Activated CD8-positive, alpha-beta T cell treated with anti-CD3 and anti-CD28 coated beads for 36 hours (primary cell): ENCODE results near the gene HIKESHI. TPM values are rescaled to one million over a fixed set of nuclear protein-coding genes. Genes with fewer than 3 reads are reported as not detected.
A peak's percentile ranks its signal among the peaks of the same experiment; 100 is the strongest.

Source experiments
- ATAC-seq: fragments of 200-7000 bp; cut with Tn5 transposase; one replicate; pipeline ENCODE4 v1.10.0; 2021; ENCODE audit warnings: mild to moderate bottlenecking, moderate library complexity
- CTCF ChIA-PET: fragments of 350-600 bp; sonication (Branson Sonifier 250); formaldehyde crosslinking; loops from one replicate; lab custom pipeline; 2021; ENCODE audit warnings: antibody characterized with exemption; lab: Charles Lee
- POLR2A ChIA-PET: fragments of 350-600 bp; sonication (Branson Sonifier 250); formaldehyde crosslinking; loops from one replicate; lab custom pipeline; 2021; ENCODE audit warnings: antibody characterized with exemption; lab: Charles Lee
- DNase-seq: peaks from one replicate; pipeline ENCODE4 v3.0.0-alpha.2; 2020
- H3K27ac Mint-ChIP-seq: one replicate; pipeline ENCODE4 v1.8.0; 2021; ENCODE audit warnings: mild to moderate bottlenecking, mixed read lengths
- H3K27me3 Mint-ChIP-seq: one replicate; pipeline ENCODE4 v1.8.0; 2021; ENCODE audit warnings: mixed read lengths
- H3K36me3 Mint-ChIP-seq: one replicate; pipeline ENCODE4 v1.8.0; 2021; ENCODE audit warnings: low read depth, mixed read lengths
- H3K4me1 Mint-ChIP-seq: one replicate; pipeline ENCODE4 v1.8.0; 2021; ENCODE audit warnings: low read depth, mixed read lengths
- H3K4me3 Mint-ChIP-seq: one replicate; pipeline ENCODE4 v1.8.0; 2021; ENCODE audit warnings: mild to moderate bottlenecking, moderate library complexity, mixed read lengths
- H3K9me3 Mint-ChIP-seq: one replicate; pipeline ENCODE4 v1.8.0; 2021; ENCODE audit warnings: mixed read lengths
- intact Hi-C: fragments of 100-400 bp; cut with micrococcal nuclease; formaldehyde crosslinking; loops from one replicate; pipeline ENCODE4 v1.10.0; 2022
- total RNA-seq, 2 experiments: library from RNA; stranded (reverse); gene quantifications; one replicate each; pipeline ENCODE4 v1.2.3, GENCODE V29; 2021
- TF ChIP-seq, protein P1 (sequence below): fragments of 200-600 bp; IDR thresholded peaks from one replicate; pipeline ENCODE4 v1.8.0; 2022; ENCODE audit warnings: antibody characterized with exemption, mild to moderate bottlenecking

The HIKESHI gene, protein sequence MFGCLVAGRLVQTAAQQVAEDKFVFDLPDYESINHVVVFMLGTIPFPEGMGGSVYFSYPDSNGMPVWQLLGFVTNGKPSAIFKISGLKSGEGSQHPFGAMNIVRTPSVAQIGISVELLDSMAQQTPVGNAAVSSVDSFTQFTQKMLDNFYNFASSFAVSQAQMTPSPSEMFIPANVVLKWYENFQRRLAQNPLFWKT
- 10 to 100 TPM; 59.6 to 60.5 TPM for total RNA-seq

DNA sequence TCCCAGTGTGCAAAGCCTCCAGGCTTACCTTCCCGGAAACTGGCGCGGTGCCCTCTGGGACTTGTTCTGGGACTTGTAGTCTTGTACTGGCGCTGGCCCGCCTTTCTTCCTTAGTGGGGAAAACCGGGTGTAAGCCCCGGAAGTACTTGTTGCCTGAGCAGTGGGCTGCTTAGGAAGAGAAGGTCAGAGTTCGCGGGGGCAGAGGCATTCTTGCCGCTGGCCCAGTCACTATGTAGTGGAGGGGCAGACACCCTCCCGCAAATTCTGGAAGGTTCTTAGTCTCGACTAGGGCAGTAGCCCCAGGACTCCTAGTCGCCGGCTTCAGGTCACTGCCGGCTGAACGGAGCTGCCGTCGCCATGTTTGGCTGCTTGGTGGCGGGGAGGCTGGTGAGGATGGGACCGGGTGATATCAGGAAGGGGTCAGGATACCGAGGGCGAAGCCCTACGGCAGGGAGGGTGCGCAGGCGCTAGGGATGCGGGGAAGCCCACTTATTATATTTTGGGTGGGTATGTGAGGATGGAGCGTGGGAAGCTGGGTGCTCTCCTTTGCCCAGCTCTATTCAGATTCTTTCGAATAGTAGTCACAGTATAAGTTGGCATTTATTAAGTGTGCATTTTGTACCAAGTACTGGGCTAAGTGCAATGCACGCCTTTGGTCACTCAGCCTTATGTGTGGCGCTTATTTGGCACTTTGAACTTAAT lies at the start of gene HIKESHI:
TSS of gene HIKESHI (plus strand) at position 149 of the 702 bp plus-strand sequence. CDS start at position 358, 209 bp downstream.
- Mint-ChIP-seq H3K9me3 (no peaks in the 10 kb centered on the region), H3K27me3 (no peaks in the 10 kb centered on the region)
- CTCF ChIA-PET, result interaction anchor here (0.9 to 2.9 kb wide), 4 partner anchors 8 to 448 kb away, joined by 4 to 13 read pairs (median 5); partner anchors contain the start of gene CCDC83

DNA sequence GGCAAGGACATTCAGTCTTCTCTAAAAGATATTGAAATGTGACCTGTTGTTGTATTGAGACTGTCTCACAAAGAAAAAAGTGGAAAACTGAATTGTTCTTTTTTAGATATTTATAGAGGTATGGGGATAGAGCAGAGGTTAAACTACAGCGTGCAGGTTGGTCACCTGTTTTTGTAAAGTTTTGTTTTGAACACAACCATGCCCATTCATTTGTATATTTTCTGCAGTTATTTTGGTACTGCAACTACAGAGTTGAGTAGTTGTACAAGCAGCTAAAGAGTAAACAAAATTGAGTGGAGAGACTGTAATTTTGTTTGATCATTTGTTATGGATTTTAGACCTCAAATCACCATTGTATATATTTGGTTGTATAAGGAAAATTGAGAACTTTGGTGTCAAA lies 46.1 kb upstream of the HIKESHI start:
- Mint-ChIP-seq H3K4me1 (peaks cover 32% of the 10 kb centered on the region), H3K9me3 (no peaks in the 10 kb centered on the region), H3K27ac (peak overlapping the region; percentile 63), H3K27me3 (no peaks in the 10 kb centered on the region), H3K36me3 (peaks cover 59% of the 10 kb centered on the region), H3K4me3 (no peak overlapping the region)
- ChIA-PET CTCF (no interaction called here), POLR2A (interaction anchor here (1.2 to 1.3 kb wide), 2 partner anchors 9 to 13 kb away, joined by 3 to 4 read pairs; no protein-coding TSS in a partner anchor)
- ATAC-seq (no peak), DNase-seq (no peak)
- TF ChIP-seq, protein P1, sequence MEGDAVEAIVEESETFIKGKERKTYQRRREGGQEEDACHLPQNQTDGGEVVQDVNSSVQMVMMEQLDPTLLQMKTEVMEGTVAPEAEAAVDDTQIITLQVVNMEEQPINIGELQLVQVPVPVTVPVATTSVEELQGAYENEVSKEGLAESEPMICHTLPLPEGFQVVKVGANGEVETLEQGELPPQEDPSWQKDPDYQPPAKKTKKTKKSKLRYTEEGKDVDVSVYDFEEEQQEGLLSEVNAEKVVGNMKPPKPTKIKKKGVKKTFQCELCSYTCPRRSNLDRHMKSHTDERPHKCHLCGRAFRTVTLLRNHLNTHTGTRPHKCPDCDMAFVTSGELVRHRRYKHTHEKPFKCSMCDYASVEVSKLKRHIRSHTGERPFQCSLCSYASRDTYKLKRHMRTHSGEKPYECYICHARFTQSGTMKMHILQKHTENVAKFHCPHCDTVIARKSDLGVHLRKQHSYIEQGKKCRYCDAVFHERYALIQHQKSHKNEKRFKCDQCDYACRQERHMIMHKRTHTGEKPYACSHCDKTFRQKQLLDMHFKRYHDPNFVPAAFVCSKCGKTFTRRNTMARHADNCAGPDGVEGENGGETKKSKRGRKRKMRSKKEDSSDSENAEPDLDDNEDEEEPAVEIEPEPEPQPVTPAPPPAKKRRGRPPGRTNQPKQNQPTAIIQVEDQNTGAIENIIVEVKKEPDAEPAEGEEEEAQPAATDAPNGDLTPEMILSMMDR, result no peak
- intact Hi-C loops, result no loop called here

More for the DNA sequence above, at the start of gene HIKESHI:
- POLR2A ChIA-PET, result interaction anchor here (0.6 to 1.1 kb wide), 4 partner anchors 11 to 50 kb away, joined by 3 read pairs; no protein-coding TSS in a partner anchor
- peak within 1 kb of the TSS; percentile 89 for H3K4me3 Mint-ChIP-seq
- peaks cover 31% of the 10 kb centered on the region for H3K4me1 Mint-ChIP-seq
- TF ChIP-seq, protein P1, result no peak
- ATAC-seq, result peak; percentile 98
- H3K36me3 Mint-ChIP-seq, result peaks cover 12% of the 10 kb centered on the region
- intact Hi-C loops, result loop anchor here (10.0 kb wide), 1 partner anchor 143 kb away; no protein-coding TSS in a partner anchor
- peak within 1 kb of the TSS; percentile 97 for H3K27ac Mint-ChIP-seq
- DNase-seq, result peak; percentile 97

DNA sequence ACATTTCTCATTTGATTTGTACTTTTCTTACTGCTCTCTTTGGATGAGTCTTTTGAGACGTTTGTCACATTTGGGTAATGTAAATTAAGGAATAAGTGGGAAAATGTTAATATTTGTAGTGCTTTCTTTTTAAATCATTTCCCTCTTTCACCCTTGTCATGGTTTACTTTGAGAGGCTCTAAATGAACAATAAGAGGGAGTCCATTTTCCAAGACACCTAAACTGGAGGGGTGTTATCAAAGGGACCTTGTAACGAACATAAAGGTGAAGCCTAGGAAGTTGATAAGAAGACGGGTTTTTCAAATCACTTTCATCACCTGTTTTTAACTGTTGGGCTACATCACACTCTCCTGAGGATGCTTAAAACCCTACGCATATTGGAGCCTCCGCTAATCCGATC lies 45.4 kb upstream of the HIKESHI start:
- ATAC-seq, result no peak
- no peak overlapping the region for H3K27ac Mint-ChIP-seq
- ChIA-PET POLR2A (interaction anchor here (1.3 kb wide), 1 partner anchor 12 kb away, joined by 3 read pairs; no protein-coding TSS in a partner anchor), CTCF (interaction anchor here (0.6 to 1.6 kb wide), 2 partner anchors 95 to 215 kb away, joined by 3 read pairs; no protein-coding TSS in a partner anchor)
- TF ChIP-seq, protein P1, result no peak
- H3K36me3 Mint-ChIP-seq, result peaks cover 60% of the 10 kb centered on the region
- no peaks in the 10 kb centered on the region for H3K9me3 Mint-ChIP-seq
- DNase-seq, result no peak
- H3K4me3 Mint-ChIP-seq, result no peak overlapping the region
- intact Hi-C loops, result no loop called here
- H3K4me1 Mint-ChIP-seq, result peaks cover 28% of the 10 kb centered on the region
- H3K27me3 Mint-ChIP-seq, result no peaks in the 10 kb centered on the region

DNA sequence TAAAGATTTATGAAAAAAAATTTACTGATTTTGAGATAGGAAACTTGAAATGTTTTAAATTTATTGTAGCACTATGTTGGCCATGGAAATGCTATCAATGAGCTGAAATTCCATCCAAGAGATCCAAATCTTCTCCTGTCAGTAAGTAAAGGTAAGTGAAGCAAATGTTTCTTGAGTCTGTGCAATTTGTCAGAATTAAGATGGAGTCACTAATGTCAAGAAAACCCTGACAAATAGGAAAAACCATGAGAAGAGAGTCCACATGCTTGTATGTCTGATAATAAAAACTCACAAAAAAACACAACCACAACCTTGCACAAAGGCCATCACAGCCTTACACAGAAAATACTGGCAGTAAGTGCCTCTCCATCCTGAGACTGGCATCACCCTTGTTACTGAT lies 44.6 kb upstream of the HIKESHI start:
- POLR2A ChIA-PET, result no interaction called here
- CTCF ChIA-PET, result interaction anchor here (1.6 kb wide), 1 partner anchor 216 kb away, joined by 3 read pairs; no protein-coding TSS in a partner anchor
- H3K4me1 Mint-ChIP-seq, result peaks cover 23% of the 10 kb centered on the region
- H3K9me3 Mint-ChIP-seq, result no peaks in the 10 kb centered on the region
- intact Hi-C loops, result no loop called here
- H3K4me3 Mint-ChIP-seq, result no peak overlapping the region
- DNase-seq (no peak), ATAC-seq (no peak)
- no peak overlapping the region for H3K27ac Mint-ChIP-seq
- H3K27me3 Mint-ChIP-seq, result no peaks in the 10 kb centered on the region
- peaks cover 57% of the 10 kb centered on the region for H3K36me3 Mint-ChIP-seq
- TF ChIP-seq, protein P1, result no peak
